Ovary (tissue), 9 donors: ENCODE results near the gene RDH11. TPM values are rescaled to one million over a fixed set of nuclear protein-coding genes. Genes with fewer than 3 reads are reported as not detected.

Source experiments
- DNase-seq, 5 donors: peaks; one replicate each; pipeline ENCODE4 v3.0.0-alpha.2; 2019 to 2020
- H3K27ac ChIP-seq, 2 donors: fragments of 200-600 bp; one replicate each; pipeline versions ENCODE4 v1.5.1 to v1.8.0; 2019 to 2022
- H3K27me3 ChIP-seq: fragments of 200-600 bp; one replicate; pipeline ENCODE4 v1.8.0; 2022
- H3K36me3 ChIP-seq: fragments of 200-600 bp; sonication (generic); one replicate; pipeline ENCODE4 v1.5.1; 2019
- H3K4me1 ChIP-seq: one replicate; pipeline ENCODE4 v1.8.1; 2013; ENCODE audit warnings: mild to moderate bottlenecking, moderate library complexity; ENCODE audit not compliant: insufficient read depth
- H3K4me3 ChIP-seq: fragments of 200-600 bp; sonication (generic); one replicate; pipeline ENCODE4 v1.5.1; 2017
- H3K9me3 ChIP-seq, 2 donors: fragments of 200-600 bp in 1 of 2; sonication (generic) in 1 of 2; one replicate each; pipeline versions ENCODE4 v1.5.1 to v1.8.1; 2013 to 2019; ENCODE audit warnings: mild to moderate bottlenecking in 1 of 2, moderate library complexity in 1 of 2
- EP300 ChIP-seq: sonication (generic); formaldehyde crosslinking; IDR thresholded peaks from one replicate; pipeline ENCODE4 v1.6.1; 2017; ENCODE audit warnings: antibody characterized with exemption
- POLR2A ChIP-seq: fragments of 450-650 bp; IDR thresholded peaks from one replicate; pipeline ENCODE4 v1.6.1; 2017; ENCODE audit warnings: antibody characterized with exemption, mild to moderate bottlenecking, moderate library complexity
- WGBS, 3 donors: extraction: QIAGEN DNeasy Blood & Tissue Kit in 1 of 3; methylation state at CpG; one replicate each; pipeline versions ENCODE4 v1.1.5 to v1.1.7; 2013 to 2017; 5-methylcytosine and 5-hydroxymethylcytosine counted together
- intact Hi-C, 4 donors: fragments of 100-400 bp; cut with DNase I; formaldehyde crosslinking; loops; one replicate each; pipeline versions ENCODE4 v1.11.0 to v1.15.1; 2022 to 2023
- polyA plus RNA-seq, 2 donors: library from polyadenylated mRNA; stranded (reverse); fragments of 200-250 nt in 1 of 2; fragments of 350-450 nt in 1 of 2; fragmentation: Illumina TruSeq in 1 of 2; extraction: RNeasy Lipid Tissue Mini Kit (QIAGEN cat#74804) in 1 of 2; gene quantifications; one replicate each; pipeline ENCODE4 v1.2.3, GENCODE V29; 2013 to 2014
- total RNA-seq, 7 donors: library from RNA; depleted of rRNA in 2 of 7; stranded (reverse); fragments of >200 nt in 2 of 7; fragmentation: NEBNext Ultra II Directional in 3 of 7; extraction: Animal tissue kit (Norgen Biotek cat#: 25700) in 3 of 7; gene quantifications; one replicate each; pipeline versions ENCODE4 v1.1.0 to v1.2.4, GENCODE V29; 2016 to 2023
- TF ChIP-seq, protein P1 (sequence below), 3 donors: fragments of 450-650 bp in 2 of 3; fragments of 200-600 bp in 1 of 3; IDR thresholded peaks; one replicate each; pipeline versions ENCODE4 v1.5.1 to v1.8.0; 2016 to 2022; ENCODE audit warnings: antibody characterized with exemption in 3 of 3, mild to moderate bottlenecking in 1 of 3
- donor health status: DM: no; HTN: no; CAD: no; lungs with moderate emphysema.
- donor health status: DM: no; HTN: no; CAD: no.
- donor health status: Bipolar disorder and iron deficiency.
- donor health status: DM: yes; HTN: yes; CAD: no.
- donor health status: DM: no; HTN: no; CAD: no.
- donor health status: DM: yes; HTN: yes; CAD: no.

Gene RDH11
- total and polyA plus RNA-seq, 9 donors, result 30.3 to 90.0 (median 36.6) TPM

DNA sequence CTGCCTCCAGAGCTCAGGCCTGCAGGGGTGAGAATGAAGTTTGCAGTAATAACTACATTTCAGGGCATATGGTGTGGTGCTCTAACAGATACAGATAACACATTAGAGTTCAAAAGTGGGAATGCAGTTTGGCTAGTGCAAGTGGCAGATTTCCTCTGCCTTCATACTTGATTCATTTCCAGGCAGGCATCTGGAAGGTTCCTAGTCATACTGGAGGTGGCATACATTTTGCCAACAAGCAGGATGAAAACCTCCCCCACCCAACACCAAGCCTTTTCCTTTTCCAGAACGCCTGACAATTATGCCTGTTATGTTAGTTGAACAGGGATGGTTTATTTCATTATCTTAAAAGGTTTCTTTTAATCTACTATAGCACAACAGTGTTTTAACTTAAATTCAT is 45.4 kb downstream of the RDH11 start:
- WGBS, 3 donors, result 81 to 84% (median 83%) methylated on average over 1 of the region's 1 CpG
- no peaks in the 10 kb centered on the region for H3K4me1 ChIP-seq
- no peaks in the 10 kb centered on the region for H3K9me3 ChIP-seq
- intact Hi-C loops, result no loop called here
- no peak overlapping the region for H3K27ac ChIP-seq
- TF ChIP-seq, protein P1, sequence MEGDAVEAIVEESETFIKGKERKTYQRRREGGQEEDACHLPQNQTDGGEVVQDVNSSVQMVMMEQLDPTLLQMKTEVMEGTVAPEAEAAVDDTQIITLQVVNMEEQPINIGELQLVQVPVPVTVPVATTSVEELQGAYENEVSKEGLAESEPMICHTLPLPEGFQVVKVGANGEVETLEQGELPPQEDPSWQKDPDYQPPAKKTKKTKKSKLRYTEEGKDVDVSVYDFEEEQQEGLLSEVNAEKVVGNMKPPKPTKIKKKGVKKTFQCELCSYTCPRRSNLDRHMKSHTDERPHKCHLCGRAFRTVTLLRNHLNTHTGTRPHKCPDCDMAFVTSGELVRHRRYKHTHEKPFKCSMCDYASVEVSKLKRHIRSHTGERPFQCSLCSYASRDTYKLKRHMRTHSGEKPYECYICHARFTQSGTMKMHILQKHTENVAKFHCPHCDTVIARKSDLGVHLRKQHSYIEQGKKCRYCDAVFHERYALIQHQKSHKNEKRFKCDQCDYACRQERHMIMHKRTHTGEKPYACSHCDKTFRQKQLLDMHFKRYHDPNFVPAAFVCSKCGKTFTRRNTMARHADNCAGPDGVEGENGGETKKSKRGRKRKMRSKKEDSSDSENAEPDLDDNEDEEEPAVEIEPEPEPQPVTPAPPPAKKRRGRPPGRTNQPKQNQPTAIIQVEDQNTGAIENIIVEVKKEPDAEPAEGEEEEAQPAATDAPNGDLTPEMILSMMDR (IDR thresholded peaks at IDR 0.05), result no peak
- TF ChIP-seq POLR2A (no peak), EP300 (no peak)
- DNase-seq, result no peak
- no peaks in the 10 kb centered on the region for H3K27me3 ChIP-seq
- H3K4me3 ChIP-seq, result no peak overlapping the region
- H3K36me3 ChIP-seq, result no peaks in the 10 kb centered on the region

DNA sequence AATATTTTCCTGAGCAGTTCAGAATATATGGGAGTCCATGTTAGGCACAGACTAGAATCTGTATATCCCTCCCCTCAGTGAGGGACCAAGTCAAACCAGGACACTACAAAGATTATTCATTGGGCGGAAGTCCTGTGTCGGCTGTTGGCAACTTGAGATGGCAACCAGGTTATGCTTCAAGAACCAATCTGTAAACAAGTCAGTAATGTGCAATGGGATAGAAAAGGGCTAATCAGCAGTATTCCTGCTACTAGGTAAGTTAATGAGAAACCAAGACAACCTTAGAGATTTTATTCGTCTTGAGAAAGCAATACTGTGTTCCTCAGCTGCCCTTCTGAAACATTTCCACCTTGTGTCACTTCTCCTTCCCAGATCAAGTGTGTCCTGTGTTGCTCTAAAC is 49.4 kb downstream of the RDH11 start:
- Histone ChIP-seq H3K36me3 (no peaks in the 10 kb centered on the region), H3K4me3 (no peak overlapping the region), H3K27ac (no peak overlapping the region), H3K4me1 (no peaks in the 10 kb centered on the region), H3K9me3 (no peaks in the 10 kb centered on the region), H3K27me3 (no peaks in the 10 kb centered on the region)
- no peak for DNase-seq
- WGBS, 3 donors, result 89 to 92% (median 89%) methylated on average over 3 of the region's 3 CpGs
- TF ChIP-seq, protein P1 (IDR thresholded peaks at IDR 0.05), result no peak
- TF ChIP-seq POLR2A (no peak), EP300 (no peak)
- intact Hi-C loops, result no loop called here

DNA sequence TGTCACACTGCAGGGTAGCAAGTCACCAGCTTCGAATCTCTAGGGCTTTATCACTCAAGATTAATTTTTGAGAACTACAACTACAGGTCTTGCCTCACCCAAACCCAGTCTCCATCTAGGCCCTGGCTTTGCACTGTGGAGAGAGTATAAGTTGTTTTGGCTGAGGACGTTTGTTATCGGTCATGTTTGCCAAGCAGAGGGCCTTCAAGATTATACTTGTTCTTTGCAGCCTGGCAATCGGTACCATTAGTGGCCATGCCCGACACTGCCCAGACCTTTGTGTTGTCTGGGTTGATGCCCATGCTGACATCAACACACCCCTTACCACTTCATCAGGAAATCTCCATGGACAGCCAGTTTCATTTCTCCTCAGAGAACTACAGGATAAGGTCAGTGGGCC is 50.1 kb downstream of the RDH11 start:
- Histone ChIP-seq H3K9me3 (no peaks in the 10 kb centered on the region), H3K36me3 (no peaks in the 10 kb centered on the region), H3K27me3 (no peaks in the 10 kb centered on the region), H3K4me1 (no peaks in the 10 kb centered on the region), H3K27ac (no peak overlapping the region), H3K4me3 (no peak overlapping the region)
- DNase-seq, result no peak
- WGBS, 3 donors, result 52 to 73% (median 68%) methylated on average over 5 of the region's 5 CpGs
- intact Hi-C loops, result no loop called here
- TF ChIP-seq, protein P1 (IDR thresholded peaks at IDR 0.05), result no peak
- no peak for TF ChIP-seq POLR2A

DNA sequence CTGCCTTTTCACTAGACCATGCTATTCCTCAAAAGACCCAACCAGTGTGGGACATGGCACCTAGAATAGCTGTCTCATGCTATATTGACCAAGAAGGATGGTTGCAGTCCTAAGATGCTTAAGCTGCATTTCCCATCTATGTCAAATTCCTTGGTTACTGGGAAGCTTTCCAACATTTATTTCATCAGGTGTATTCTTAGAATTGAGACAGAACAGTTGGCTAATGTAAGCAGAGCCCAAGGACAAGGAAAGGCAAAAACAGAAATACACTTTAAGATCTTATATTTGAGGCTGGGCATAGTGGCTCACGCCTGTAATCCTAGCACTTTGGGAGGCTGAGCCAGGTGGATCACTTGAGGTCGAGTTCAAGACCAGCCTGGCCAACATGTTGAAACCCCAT is 51.1 kb downstream of the RDH11 start:
- H3K27me3 ChIP-seq, result no peaks in the 10 kb centered on the region
- intact Hi-C loops, result no loop called here
- H3K4me3 ChIP-seq, result no peak overlapping the region
- no peak overlapping the region for H3K27ac ChIP-seq
- no peaks in the 10 kb centered on the region for H3K9me3 ChIP-seq
- DNase-seq, result no peak
- WGBS, 3 donors, result 74 to 78% (median 75%) methylated on average over 2 of the region's 2 CpGs
- no peaks in the 10 kb centered on the region for H3K36me3 ChIP-seq
- no peak for TF ChIP-seq POLR2A
- no peaks in the 10 kb centered on the region for H3K4me1 ChIP-seq

DNA sequence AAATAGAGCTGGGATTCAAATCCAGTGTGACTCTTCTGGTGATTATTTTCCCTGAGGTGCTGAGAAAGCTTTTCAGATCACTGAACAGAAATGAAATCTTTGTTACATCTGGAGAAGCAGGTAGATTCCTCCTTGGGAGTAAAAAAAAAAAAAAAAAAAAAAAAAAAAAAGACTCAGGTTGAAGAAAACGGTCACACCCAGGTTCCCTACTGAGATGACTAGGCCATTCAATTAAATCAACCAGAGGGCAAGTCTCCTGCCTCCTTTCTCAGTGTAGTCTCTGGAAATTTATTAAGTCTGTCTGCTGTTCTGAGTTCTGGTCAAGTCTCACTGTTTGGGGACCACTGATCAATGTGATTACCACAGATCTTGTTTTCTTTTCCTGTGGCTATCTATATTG is 51.9 kb downstream of the RDH11 start:
- intact Hi-C loops, result no loop called here
- H3K9me3 ChIP-seq, result no peaks in the 10 kb centered on the region

More for the DNA sequence above, 51.9 kb downstream of the RDH11 start:
- Histone ChIP-seq H3K27ac (no peak overlapping the region), H3K36me3 (no peaks in the 10 kb centered on the region), H3K27me3 (no peaks in the 10 kb centered on the region), H3K4me1 (no peaks in the 10 kb centered on the region), H3K4me3 (no peak overlapping the region)
- no peak for DNase-seq
- TF ChIP-seq, protein P1 (IDR thresholded peaks at IDR 0.05), result no peak
- TF ChIP-seq POLR2A (no peak), EP300 (no peak)
- WGBS, 3 donors, result 57 to 84% (median 77%) methylated on average over 1 of the region's 1 CpG
